Gastroesophageal sphincter (tissue), 3 donors: Measurements from ENCODE around the gene PPFIA4.

ENCODE experiments used
- CTCF ChIP-seq, 4 experiments: fragments of 200-600 bp in 2 of 4; fragments of 450-650 bp in 2 of 4; sonication (generic) in 1 of 4; IDR thresholded peaks; one replicate each; pipeline ENCODE4 v1.5.1; 2017 to 2019; ENCODE audit warnings: antibody characterized with exemption in 4 of 4, mild to moderate bottlenecking in 2 of 4, moderate library complexity in 2 of 4
- EP300 ChIP-seq: sonication (generic); formaldehyde crosslinking; IDR thresholded peaks from one replicate; pipeline ENCODE4 v1.6.1; 2017; ENCODE audit warnings: antibody characterized with exemption, mild to moderate bottlenecking

DNA sequence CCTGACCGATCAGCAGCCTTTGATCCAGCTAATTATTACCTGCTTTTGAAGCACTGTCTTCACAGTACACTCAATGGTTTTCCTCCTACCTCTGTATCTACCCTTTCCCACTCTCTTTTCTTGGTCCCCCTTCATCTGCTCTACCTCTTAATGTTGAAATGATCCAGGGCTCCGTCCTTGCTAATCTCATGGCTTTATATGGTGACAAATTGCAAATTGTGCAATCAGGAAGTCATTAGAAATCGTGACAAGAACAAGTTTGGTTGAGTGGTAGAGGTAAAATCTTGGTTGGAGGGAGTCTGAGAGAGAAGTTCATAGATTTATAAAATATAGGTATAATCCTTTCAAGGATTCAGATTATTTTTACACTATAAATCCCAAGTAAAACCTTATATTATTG, 49.7 kb upstream of the PPFIA4 start:
- TF ChIP-seq EP300 = no peak
- no peak for TF ChIP-seq CTCF (IDR thresholded peaks at IDR 0.05)
